Pancreas (tissue), 10 donors: ENCODE data around the gene MADD. TPM values are rescaled to one million over a fixed set of nuclear protein-coding genes. Genes with fewer than 3 reads are reported as not detected.
"Not testable (repeated sequence)": the region's sequence is repeated elsewhere in the genome, so short reads cannot be mapped to it uniquely, and the experiment has no call there.

Experiments
- ATAC-seq, 4 donors: fragments of 200-7000 bp; cut with Tn5 transposase; one replicate each; pipeline versions ENCODE4 v1.8.0 to v1.9.1; 2020; ENCODE audit warnings: mild to moderate bottlenecking in 4 of 4, moderate library complexity in 4 of 4
- DNase-seq, 6 donors: peaks; one replicate each; pipeline ENCODE4 v3.0.0-alpha.2; 2020
- FAIRE-seq: peaks from 2 replicates; lab custom pipeline; 2012; peaks lifted over from hg19 to GRCh38; lab: Jason Lieb, UNC
- H3K27ac ChIP-seq, 4 donors: fragments of 200-600 bp; sonication (generic); 1 replicate in 3 of 4; 2 replicates in 1 of 4; pipeline versions ENCODE4 v1.5.0 to v1.8.0; 2020
- H3K27me3 ChIP-seq, 4 donors: fragments of 200-600 bp; one replicate each; pipeline ENCODE4 v1.8.0; 2021
- H3K36me3 ChIP-seq, 3 donors: fragments of 200-600 bp; sonication (generic) in 1 of 3; one replicate each; pipeline versions ENCODE4 v1.5.0 to v1.8.0; 2020 to 2021
- H3K4me1 ChIP-seq, 3 donors: fragments of 200-600 bp; one replicate each; pipeline ENCODE4 v1.8.0; 2021
- H3K4me3 ChIP-seq, 4 donors: fragments of 200-600 bp; sonication (generic) in 2 of 4; one replicate each; pipeline versions ENCODE4 v1.5.0 to v1.8.0; 2020 to 2021
- H3K9me3 ChIP-seq, 4 donors: fragments of 200-600 bp; one replicate each; pipeline ENCODE4 v1.8.0; 2021
- CTCF ChIP-seq, 4 donors: fragments of 200-600 bp; sonication (generic) in 3 of 4; IDR thresholded peaks; one replicate each; pipeline versions ENCODE4 v1.5.0 to v1.8.0; 2021; ENCODE audit warnings: antibody characterized with exemption in 4 of 4
- WGBS, 2 donors: extraction: QIAGEN DNeasy Blood & Tissue Kit; methylation state at CpG; one replicate each; pipeline ENCODE4 v1.1.7; 2013; 5-methylcytosine and 5-hydroxymethylcytosine counted together
- intact Hi-C, 3 donors: fragments of 100-400 bp; cut with DNase I; formaldehyde crosslinking; loops; one replicate each; pipeline versions ENCODE4 v1.11.1 to v1.14.2; 2022
- polyA plus RNA-seq, 2 donors: library from polyadenylated mRNA; stranded (reverse); fragments of 200-250 nt; gene quantifications; one replicate each; pipeline ENCODE4 v1.2.3, GENCODE V29; 2013
- total RNA-seq, 6 donors: library from RNA; stranded (reverse); fragmentation: NEBNext Ultra II Directional in 4 of 6; extraction: Animal tissue kit (Norgen Biotek cat#: 25700) in 4 of 6; gene quantifications; one replicate each; pipeline versions ENCODE4 v1.2.1 to v1.2.4, GENCODE V29; 2021 to 2023
- donor health status: healthy with polysubstance abuse.
- donor health status: DM: no; HTN: no; CAD: no; lungs with moderate emphysema.
- donor health status: DM: no; HTN: no; CAD: no.
- donor health status: control.
- donor health status: control.
- donor health status: Bipolar disorder and iron deficiency.
- donor health status: DM: yes; HTN: yes; CAD: no.
- donor health status: DM: no; HTN: no; CAD: no.
- donor health status: DM: no; HTN: no; CAD: no.
- donor health status: DM: yes; HTN: yes; CAD: no.

Gene MADD
- total and polyA plus RNA-seq, 8 donors: 15.0 to 36.9 (median 21.3) TPM

GRCh38 chr11:47305734-47306483, 36.0 kb downstream of the MADD start:
- no peak overlapping the region for H3K4me3 ChIP-seq
- ATAC-seq (peak in 1 of 4 donors; percentile 18), FAIRE-seq (no peak), DNase-seq (peak in 1 of 6 donors; percentile 16)
- H3K4me1 ChIP-seq: no peaks in the 10 kb centered on the region
- TF ChIP-seq CTCF (IDR thresholded peaks at IDR 0.05): no peak
- H3K36me3 ChIP-seq: peaks cover 3 to 70% (median 18%) of the 10 kb centered on the region in 3 donors
- no peaks in the 10 kb centered on the region for H3K9me3 ChIP-seq
- intact Hi-C loops: no loop called here
- H3K27me3 ChIP-seq: no peaks in the 10 kb centered on the region
- no peak overlapping the region for H3K27ac ChIP-seq
- 86 to 90% methylated on average over 3 of the region's 3 CpGs for WGBS, 2 donors

GRCh38 chr11:47306484-47306844, 36.5 kb downstream of the MADD start:
- H3K4me3 ChIP-seq: no peak overlapping the region
- peak in 1 of 6 donors; percentile 5 for DNase-seq
- intact Hi-C loops: no loop called here
- no peak for ATAC-seq
- no peaks in the 10 kb centered on the region for H3K27me3 ChIP-seq
- no peak overlapping the region for H3K27ac ChIP-seq
- no peak for FAIRE-seq
- TF ChIP-seq CTCF (IDR thresholded peaks at IDR 0.05): no peak
- peaks cover 3 to 72% (median 24%) of the 10 kb centered on the region in 3 donors for H3K36me3 ChIP-seq
- WGBS, 2 donors: 96 to 100% methylated on average over 1 of the region's 1 CpG
- no peaks in the 10 kb centered on the region for H3K9me3 ChIP-seq
- H3K4me1 ChIP-seq: no peaks in the 10 kb centered on the region

GRCh38 chr11:47308050-47308823, 38.3 kb downstream of the MADD start:
- DNase-seq (peak in 1 of 6 donors; percentile 5), ATAC-seq (no peak)

GRCh38 chr11:47314992-47315391, 45.1 kb downstream of the MADD start:
- no peaks in the 10 kb centered on the region for H3K4me1 ChIP-seq
- H3K27ac ChIP-seq: no peak overlapping the region
- WGBS, 2 donors: 88 to 91% methylated on average over 5 of the region's 5 CpGs
- H3K9me3 ChIP-seq: no peaks in the 10 kb centered on the region
- ATAC-seq (no peak), DNase-seq (no peak), FAIRE-seq (no peak)
- no peak overlapping the region for H3K4me3 ChIP-seq
- no peaks in the 10 kb centered on the region for H3K27me3 ChIP-seq
- H3K36me3 ChIP-seq: peaks cover 0 to 63% (median 20%) of the 10 kb centered on the region in 3 donors
- no peak for TF ChIP-seq CTCF (IDR thresholded peaks at IDR 0.05)
- intact Hi-C loops: no loop called here

More at GRCh38 chr11:47308050-47308823, 38.3 kb downstream of the MADD start:
- WGBS, 2 donors: 90 to 94% methylated on average over 6 of the region's 6 CpGs
- Histone ChIP-seq H3K4me3 (no peak overlapping the region), H3K27me3 (no peaks in the 10 kb centered on the region), H3K27ac (no peak overlapping the region), H3K4me1 (no peaks in the 10 kb centered on the region), H3K9me3 (no peaks in the 10 kb centered on the region), H3K36me3 (peaks cover 3 to 70% (median 27%) of the 10 kb centered on the region in 3 donors)
- intact Hi-C loops: no loop called here
- no peak for FAIRE-seq
- no peak for TF ChIP-seq CTCF (IDR thresholded peaks at IDR 0.05)

GRCh38 chr11:47316501-47316900, 46.6 kb downstream of the MADD start:
- ATAC-seq: not testable (repeated sequence)

More at GRCh38 chr11:47316501-47316900, 46.6 kb downstream of the MADD start:
- H3K4me1 ChIP-seq, FAIRE-seq, intact Hi-C loops, H3K27me3 ChIP-seq, H3K27ac ChIP-seq, H3K9me3 ChIP-seq, H3K4me3 ChIP-seq: not testable (repeated sequence)
- peaks cover 0 to 50% (median 13%) of the 10 kb centered on the region in 3 donors for H3K36me3 ChIP-seq
- WGBS, 2 donors: 92 to 95% methylated on average over 8 of the region's 8 CpGs
- DNase-seq: peak in 1 of 6 donors; percentile 13
